Keratinocyte (primary cell): ENCODE measurements around the gene YWHAB. TPM values are rescaled to one million over a fixed set of nuclear protein-coding genes. Genes with fewer than 3 reads are reported as not detected.

Experiments used
- DNase-seq: peaks from one replicate; pipeline ENCODE4 v3.0.0-alpha.2; 2011; ENCODE audit warnings: low read depth, missing footprints, low spot score
- FAIRE-seq: peaks from 2 replicates; lab custom pipeline; 2011; peaks lifted over from hg19 to GRCh38; lab: Jason Lieb, UNC
- H2AFZ ChIP-seq: 2 replicates; pipeline ENCODE4 v1.6.0; 2012; ENCODE audit warnings: low read length, control low read depth, inconsistent platforms; ENCODE audit not compliant: control insufficient read depth
- H3K27ac ChIP-seq: 2 replicates; pipeline ENCODE4 v1.5.1; 2011; ENCODE audit warnings: low read length; ENCODE audit not compliant: control insufficient read depth, insufficient read depth
- H3K27me3 ChIP-seq: 3 replicates; pipeline ENCODE4 v1.6.0; 2011; ENCODE audit warnings: low read length; ENCODE audit not compliant: control insufficient read depth, insufficient read depth; ENCODE audit errors: extremely low read depth
- H3K36me3 ChIP-seq, 2 experiments: 2 replicates in 1 of 2; 3 replicates in 1 of 2; pipeline ENCODE4 v1.5.1; 2011; ENCODE audit warnings: low read length in 2 of 2, mild to moderate bottlenecking in 1 of 2; ENCODE audit not compliant: control insufficient read depth in 2 of 2, insufficient read depth in 2 of 2; ENCODE audit errors: extremely low read depth in 1 of 2
- H3K4me1 ChIP-seq: 3 replicates; pipeline ENCODE4 v1.5.1; 2011; ENCODE audit warnings: low read length; ENCODE audit not compliant: control insufficient read depth, insufficient read depth; ENCODE audit errors: extremely low read depth
- H3K4me2 ChIP-seq: 3 replicates; pipeline ENCODE4 v1.6.0; 2011; ENCODE audit warnings: low read depth, low read length; ENCODE audit not compliant: control insufficient read depth, insufficient read depth; ENCODE audit errors: extremely low read depth
- H3K4me3 ChIP-seq, 3 experiments: fragments of 200-600 bp in 1 of 3; sonication (generic) in 1 of 3; 2 replicates in 2 of 3; 3 replicates in 1 of 3; pipeline ENCODE4 v1.5.1; 2011 to 2016; ENCODE audit warnings: low read length in 3 of 3, mild to moderate bottlenecking in 3 of 3, control low read depth in 2 of 3, inconsistent platforms in 1 of 3, low read depth in 1 of 3, mixed read lengths in 1 of 3, mixed run types in 1 of 3, moderate library complexity in 1 of 3; ENCODE audit not compliant: control insufficient read depth in 2 of 3, insufficient read depth in 2 of 3; ENCODE audit errors: extremely low read depth in 1 of 3
- H3K79me2 ChIP-seq: 2 replicates; pipeline ENCODE4 v1.6.0; 2012; ENCODE audit warnings: low read length; ENCODE audit not compliant: control insufficient read depth, insufficient read depth
- H3K9ac ChIP-seq: 3 replicates; pipeline ENCODE4 v1.6.0; 2011; ENCODE audit warnings: low read length; ENCODE audit not compliant: control insufficient read depth, insufficient read depth; ENCODE audit errors: extremely low read depth
- H3K9me1 ChIP-seq: 3 replicates; pipeline ENCODE4 v1.6.0; 2011; ENCODE audit warnings: low read length; ENCODE audit not compliant: control insufficient read depth, insufficient read depth; ENCODE audit errors: extremely low read depth
- H3K9me3 ChIP-seq: 2 replicates; pipeline ENCODE4 v1.5.1; 2012; ENCODE audit warnings: low read depth, low read length; ENCODE audit not compliant: control insufficient read depth
- H4K20me1 ChIP-seq: 3 replicates; pipeline ENCODE4 v1.6.0; 2011; ENCODE audit warnings: low read length; ENCODE audit not compliant: control insufficient read depth, insufficient read depth; ENCODE audit errors: extremely low read depth
- EZH2 ChIP-seq: IDR thresholded peaks from one replicate; pipeline ENCODE4 v1.6.1; 2012; ENCODE audit warnings: inconsistent platforms, mild to moderate bottlenecking, low read length, moderate library complexity
- dilution Hi-C: fragments of 300-500 bp; cut with MboI; formaldehyde crosslinking; loops from one replicate; pipeline ENCODE4 v1.7.0; 2020; ENCODE audit warnings: low sequenced_read_pairs; ENCODE audit not compliant: extremely low pct_ligation_motif_present
- polyA plus RNA-seq, 5 experiments: library from polyadenylated mRNA; depleted of rRNA in 3 of 5; stranded (reverse) in 3 of 5; stranded (forward) in 1 of 5; unstranded in 1 of 5; fragments of >200 nt; gene quantifications; 1 replicate in 1 of 5; 2 replicates in 3 of 5; 3 replicates in 1 of 5; pipeline versions ENCODE4 v1.2.1 to v1.2.3, GENCODE V29; 2011 to 2012; ENCODE audit warnings: missing spikeins in 2 of 5, low read depth in 1 of 5, low replicate concordance in 1 of 5
- TF ChIP-seq, protein P1 (sequence below), 3 experiments: IDR thresholded peaks in 1 of 3; conservative IDR thresholded peaks in 1 of 3; optimal IDR thresholded peaks in 1 of 3; 2 replicates in 2 of 3; 3 replicates in 1 of 3; pipeline versions ENCODE3 to v1.5.1; 2011; ENCODE audit warnings: low read length in 3 of 3, mild to moderate bottlenecking in 3 of 3, moderate library complexity in 2 of 3, control low read depth in 1 of 3, inconsistent platforms in 1 of 3; ENCODE audit not compliant: insufficient read depth in 2 of 3; ENCODE audit errors: extremely low read depth in 1 of 3

YWHAB gene
- polyA plus RNA-seq, 1 donor (not counting 4 experiments of a cell fraction or from before 2014, with no cell fraction given) = 214 TPM

DNA sequence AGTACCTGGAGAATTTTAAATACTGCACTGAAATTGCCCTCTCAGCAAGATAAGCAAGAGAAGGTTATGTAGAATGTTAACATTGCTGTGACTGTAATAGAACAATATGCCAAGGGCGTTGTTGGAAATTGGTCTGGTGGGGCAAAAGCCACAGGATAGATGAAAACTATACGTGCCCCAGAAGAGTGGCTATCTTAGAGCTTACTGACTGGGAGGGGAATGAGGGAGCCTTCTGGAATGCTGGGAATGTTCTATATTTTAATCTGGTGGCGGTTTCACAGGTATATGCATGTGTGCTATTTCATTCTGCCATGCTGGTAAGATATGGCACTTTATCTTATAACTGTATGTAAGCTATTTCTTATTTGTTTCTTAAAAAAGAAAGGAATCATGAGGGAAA is 35.2 kb upstream of the YWHAB start:
- TF ChIP-seq, protein P1, sequence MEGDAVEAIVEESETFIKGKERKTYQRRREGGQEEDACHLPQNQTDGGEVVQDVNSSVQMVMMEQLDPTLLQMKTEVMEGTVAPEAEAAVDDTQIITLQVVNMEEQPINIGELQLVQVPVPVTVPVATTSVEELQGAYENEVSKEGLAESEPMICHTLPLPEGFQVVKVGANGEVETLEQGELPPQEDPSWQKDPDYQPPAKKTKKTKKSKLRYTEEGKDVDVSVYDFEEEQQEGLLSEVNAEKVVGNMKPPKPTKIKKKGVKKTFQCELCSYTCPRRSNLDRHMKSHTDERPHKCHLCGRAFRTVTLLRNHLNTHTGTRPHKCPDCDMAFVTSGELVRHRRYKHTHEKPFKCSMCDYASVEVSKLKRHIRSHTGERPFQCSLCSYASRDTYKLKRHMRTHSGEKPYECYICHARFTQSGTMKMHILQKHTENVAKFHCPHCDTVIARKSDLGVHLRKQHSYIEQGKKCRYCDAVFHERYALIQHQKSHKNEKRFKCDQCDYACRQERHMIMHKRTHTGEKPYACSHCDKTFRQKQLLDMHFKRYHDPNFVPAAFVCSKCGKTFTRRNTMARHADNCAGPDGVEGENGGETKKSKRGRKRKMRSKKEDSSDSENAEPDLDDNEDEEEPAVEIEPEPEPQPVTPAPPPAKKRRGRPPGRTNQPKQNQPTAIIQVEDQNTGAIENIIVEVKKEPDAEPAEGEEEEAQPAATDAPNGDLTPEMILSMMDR (optimal IDR thresholded peaks at IDR 0.05 in 1 of 3, IDR thresholded peaks at IDR 0.05 in 1 of 3, conservative IDR thresholded peaks at IDR 0.05 in 1 of 3; ENCODE audit: extremely low read depth in 1 of 3, insufficient read depth in 2 of 3, low read length in 3 of 3) = no peak
- no peak for TF ChIP-seq EZH2
- H3K79me2 ChIP-seq = no peaks in the 10 kb centered on the region
- H3K4me3 ChIP-seq = no peak overlapping the region
- dilution Hi-C loops = loop anchor here (25.0 kb wide), 1 partner anchor 88 kb away; no protein-coding TSS in a partner anchor
- no peak overlapping the region for H2AFZ ChIP-seq
- no peak overlapping the region for H3K27ac ChIP-seq
- no peaks in the 10 kb centered on the region for H3K27me3 ChIP-seq
- H3K9me3 ChIP-seq = no peaks in the 10 kb centered on the region
- FAIRE-seq (no peak), DNase-seq (no peak)
- no peaks in the 10 kb centered on the region for H4K20me1 ChIP-seq
- H3K9me1 ChIP-seq = no peaks in the 10 kb centered on the region
- H3K9ac ChIP-seq = no peak overlapping the region
- H3K36me3 ChIP-seq = no peaks in the 10 kb centered on the region
- H3K4me2 ChIP-seq = no peak overlapping the region
- H3K4me1 ChIP-seq = no peaks in the 10 kb centered on the region

DNA sequence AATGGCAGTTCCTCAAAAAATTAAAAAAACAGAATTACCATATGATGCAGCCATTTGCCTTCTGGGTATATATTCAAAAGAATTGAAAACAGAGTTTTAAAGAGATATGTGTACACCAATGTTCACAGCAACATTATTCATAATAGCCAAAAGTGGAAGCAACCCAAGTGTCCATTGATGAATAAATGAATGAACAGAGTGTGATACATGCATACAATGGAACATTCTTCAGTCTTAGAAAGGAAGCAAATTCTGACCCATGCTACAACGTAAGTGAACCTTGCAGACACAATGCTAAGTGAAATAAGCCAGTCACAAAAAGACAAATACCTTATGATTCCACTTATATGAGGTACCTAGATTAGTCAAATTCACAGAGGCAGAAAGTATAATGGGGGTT is 34.7 kb upstream of the YWHAB start:
- H3K27ac ChIP-seq = no peak overlapping the region
- H3K9me3 ChIP-seq = no peaks in the 10 kb centered on the region
- H3K27me3 ChIP-seq = no peaks in the 10 kb centered on the region
- dilution Hi-C loops = loop anchor here (25.0 kb wide), 1 partner anchor 89 kb away; no protein-coding TSS in a partner anchor
- no peak for FAIRE-seq
- H3K4me3 ChIP-seq = no peak overlapping the region
- no peaks in the 10 kb centered on the region for H4K20me1 ChIP-seq
- no peak overlapping the region for H3K9ac ChIP-seq
- H3K9me1 ChIP-seq = no peaks in the 10 kb centered on the region
- no peak overlapping the region for H3K4me2 ChIP-seq
- DNase-seq = no peak
- TF ChIP-seq EZH2 = no peak
- TF ChIP-seq, protein P1 (optimal IDR thresholded peaks at IDR 0.05 in 1 of 3, IDR thresholded peaks at IDR 0.05 in 1 of 3, conservative IDR thresholded peaks at IDR 0.05 in 1 of 3; ENCODE audit: extremely low read depth in 1 of 3, insufficient read depth in 2 of 3, low read length in 3 of 3) = no peak
- H3K79me2 ChIP-seq = no peaks in the 10 kb centered on the region
- H3K4me1 ChIP-seq = no peaks in the 10 kb centered on the region
- no peaks in the 10 kb centered on the region for H3K36me3 ChIP-seq
- no peak overlapping the region for H2AFZ ChIP-seq
